NCI-H2227 (cell line): ENCODE measurements around the gene TJAP1.

ENCODE experiments used
- DNase-seq: peaks from one replicate; lab custom pipeline; 2025; ENCODE audit not compliant: unreplicated experiment; lab: John Stamatoyannopoulos, UW

The TJAP1 gene

GRCh38 chr6:43503443-43503842, 26.1 kb downstream of the TJAP1 start:
- DNase-seq, result no peak

- no peak for DNase-seq
These were observed 27.6 kb downstream of the TJAP1 start for GRCh38 chr6:43504756-43505593.

- no peak for DNase-seq
These were observed 28.3 kb downstream of the TJAP1 start for GRCh38 chr6:43505718-43506117.

GRCh38 chr6:43506171-43506570, 28.8 kb downstream of the TJAP1 start:
- DNase-seq, result no peak

- DNase-seq, result peak; percentile 73
These were observed 29.5 kb downstream of the TJAP1 start for GRCh38 chr6:43506667-43507471.

- no peak for DNase-seq
These were observed 31.2 kb downstream of the TJAP1 start for GRCh38 chr6:43508481-43509141.

GRCh38 chr6:43509142-43509983, 32.0 kb downstream of the TJAP1 start:
- DNase-seq, result no peak

- DNase-seq, result peak; percentile 82
These were observed 32.8 kb downstream of the TJAP1 start, which contains the start of gene LRRC73 for GRCh38 chr6:43509984-43510826. Gene LRRC73 (minus strand): TSS chr6:43510346. CDS start chr6:43509785, 561 bp downstream.

- no peak for DNase-seq
These were observed 33.4 kb downstream of the TJAP1 start for GRCh38 chr6:43510827-43511163.

- no peak for DNase-seq
These were observed 34.5 kb downstream of the TJAP1 start for GRCh38 chr6:43511824-43512415.

GRCh38 chr6:43515808-43516207, 38.4 kb downstream of the TJAP1 start:
- DNase-seq, result peak; percentile 49

GRCh38 chr6:43516367-43516696, 39.0 kb downstream of the TJAP1 start:
- no peak for DNase-seq

GRCh38 chr6:43516697-43517504, 39.5 kb downstream of the TJAP1 start, which contains the start of the genes POLR1C and YIPF3:
Gene POLR1C (plus strand): TSS chr6:43517089. CDS start chr6:43517110, 21 bp downstream.
Gene YIPF3 (minus strand): TSS chr6:43516926. CDS start chr6:43516807, 119 bp downstream.
- peak; percentile 97 for DNase-seq

- no peak for DNase-seq
These were observed 40.4 kb downstream of the TJAP1 start for GRCh38 chr6:43517505-43518357.

- no peak for DNase-seq
These were observed 42.7 kb downstream of the TJAP1 start for GRCh38 chr6:43520097-43520496.

GRCh38 chr6:43521836-43522235, 44.5 kb downstream of the TJAP1 start:
- DNase-seq, result no peak

- no peak for DNase-seq
These were observed 45.3 kb downstream of the TJAP1 start for GRCh38 chr6:43522547-43523261.
